Naive thymus-derived CD4-positive, alpha-beta T cell (primary cell): Measurements from ENCODE around the gene BMP4. TPM values are rescaled to one million over a fixed set of nuclear protein-coding genes. Genes with fewer than 3 reads are reported as not detected.

Source experiments
- ATAC-seq: fragments of 150-1000 bp; cut with Tn5 transposase; 2 replicates; pipeline ENCODE4 v1.10.0; 2021; ENCODE audit warnings: mild to moderate bottlenecking, moderate library complexity
- CTCF ChIA-PET: fragments of 350-600 bp; sonication (Branson Sonifier 250); formaldehyde crosslinking; loops from one replicate; lab custom pipeline; 2021; ENCODE audit warnings: antibody characterized with exemption; lab: Charles Lee
- POLR2A ChIA-PET: fragments of 350-600 bp; sonication (Branson Sonifier 250); formaldehyde crosslinking; loops from one replicate; lab custom pipeline; 2021; ENCODE audit warnings: antibody characterized with exemption, inconsistent platforms; lab: Charles Lee
- DNase-seq, 9 donors: peaks; one replicate each; pipeline versions ENCODE4 v3.0.0 to v3.0.0-alpha.2; 2020 to 2022; ENCODE audit warnings: mixed read lengths in 1 of 9
- H3K27ac ChIP-seq: one replicate; pipeline ENCODE4 v1.7.0; 2013; ENCODE audit warnings: mild to moderate bottlenecking, low read depth, low read length, moderate library complexity
- H3K27me3 ChIP-seq, 2 donors: one replicate each; pipeline ENCODE4 v1.7.0; 2013; ENCODE audit warnings: low read length in 2 of 2, mild to moderate bottlenecking in 2 of 2, moderate library complexity in 2 of 2; ENCODE audit not compliant: control insufficient read depth in 2 of 2, insufficient read depth in 2 of 2
- H3K36me3 ChIP-seq, 3 experiments: 1 replicate in 2 of 3; 2 replicates in 1 of 3; pipeline ENCODE4 v1.7.0; 2013; ENCODE audit warnings: low read length in 3 of 3, mild to moderate bottlenecking in 3 of 3, moderate library complexity in 1 of 3; ENCODE audit not compliant: insufficient read depth in 3 of 3, control insufficient read depth in 2 of 3
- H3K4me1 ChIP-seq, 2 donors: one replicate each; pipeline ENCODE4 v1.7.0; 2013; ENCODE audit warnings: low read length in 2 of 2, mild to moderate bottlenecking in 2 of 2, moderate library complexity in 1 of 2; ENCODE audit not compliant: control insufficient read depth in 2 of 2, insufficient read depth in 2 of 2
- H3K4me3 ChIP-seq: 2 replicates; pipeline ENCODE4 v1.7.0; 2013; ENCODE audit warnings: mild to moderate bottlenecking, low read length
- H3K9me3 ChIP-seq, 3 experiments: 1 replicate in 2 of 3; 2 replicates in 1 of 3; pipeline ENCODE4 v1.7.0; 2013; ENCODE audit warnings: low read length in 3 of 3; ENCODE audit not compliant: control insufficient read depth in 2 of 3
- H3K27ac Mint-ChIP-seq, 9 donors: one replicate each; pipeline ENCODE4 v1.8.0; 2020 to 2022; ENCODE audit warnings: mixed read lengths in 9 of 9, mild to moderate bottlenecking in 8 of 9, moderate library complexity in 5 of 9, inconsistent platforms in 2 of 9
- H3K27me3 Mint-ChIP-seq, 5 donors: one replicate each; pipeline ENCODE4 v1.8.0; 2021 to 2022; ENCODE audit warnings: mixed read lengths in 5 of 5, mild to moderate bottlenecking in 1 of 5
- H3K36me3 Mint-ChIP-seq, 5 donors: one replicate each; pipeline ENCODE4 v1.8.0; 2020 to 2022; ENCODE audit warnings: mixed read lengths in 5 of 5, mild to moderate bottlenecking in 3 of 5, inconsistent platforms in 1 of 5
- H3K4me1 Mint-ChIP-seq, 7 donors: one replicate each; pipeline ENCODE4 v1.8.0; 2020 to 2022; ENCODE audit warnings: mixed read lengths in 7 of 7, mild to moderate bottlenecking in 3 of 7, inconsistent platforms in 1 of 7
- H3K4me3 Mint-ChIP-seq, 10 donors: one replicate each; pipeline ENCODE4 v1.8.0; 2020 to 2022; ENCODE audit warnings: mild to moderate bottlenecking in 10 of 10, mixed read lengths in 10 of 10, moderate library complexity in 6 of 10, inconsistent platforms in 2 of 10
- H3K9me3 Mint-ChIP-seq, 11 donors: one replicate each; pipeline ENCODE4 v1.8.0; 2020 to 2022; ENCODE audit warnings: mixed read lengths in 11 of 11, mild to moderate bottlenecking in 4 of 11, inconsistent platforms in 1 of 11, moderate library complexity in 1 of 11
- intact Hi-C, 2 donors: fragments of 100-400 bp; cut with micrococcal nuclease; formaldehyde crosslinking; loops; one replicate each; pipeline ENCODE4 v1.15.1; 2023
- polyA plus RNA-seq, 2 donors: library from polyadenylated mRNA; unstranded; fragments of 300-500 nt; fragmentation: Illumina TruSeq; gene quantifications; one replicate each; pipeline ENCODE4 v1.2.3, GENCODE V29; 2021
- total RNA-seq, 6 experiments: library from RNA in 5 of 6; stranded (reverse) in 5 of 6; gene quantifications; 1 replicate in 5 of 6; 2 replicates in 1 of 6; pipeline ENCODE4 v1.2.3 and lab custom pipeline; 2021 to 2026

BMP4 gene
- total and polyA plus RNA-seq, 7 experiments from 2014 or later, result 0.24 to 2.3 (median 1.3) TPM; not detected in 2

GRCh38 chr14:53942970-53943750, 13.5 kb downstream of the BMP4 start:
- Histone ChIP-seq H3K9me3 (no peaks in the 10 kb centered on the region), H3K27me3 (peaks cover 0 to 10% of the 10 kb centered on the region in 2 donors), H3K4me3 (no peak overlapping the region), H3K36me3 (no peaks in the 10 kb centered on the region), H3K27ac (no peak overlapping the region), H3K4me1 (no peaks in the 10 kb centered on the region)
- DNase-seq (no peak), ATAC-seq (no peak)
- CTCF ChIA-PET, result no interaction called here
- Mint-ChIP-seq H3K4me1 (peaks cover 0 to 4% (median 0%) of the 10 kb centered on the region in 7 donors), H3K9me3 (peaks cover 0 to 6% (median 0%) of the 10 kb centered on the region in 11 donors), H3K4me3 (no peak overlapping the region), H3K27me3 (peaks cover 46 to 60% (median 53%) of the 10 kb centered on the region in 5 donors), H3K27ac (no peak overlapping the region), H3K36me3 (no peaks in the 10 kb centered on the region)
- POLR2A ChIA-PET, result no interaction called here
- intact Hi-C loops, result no loop called here

DNA sequence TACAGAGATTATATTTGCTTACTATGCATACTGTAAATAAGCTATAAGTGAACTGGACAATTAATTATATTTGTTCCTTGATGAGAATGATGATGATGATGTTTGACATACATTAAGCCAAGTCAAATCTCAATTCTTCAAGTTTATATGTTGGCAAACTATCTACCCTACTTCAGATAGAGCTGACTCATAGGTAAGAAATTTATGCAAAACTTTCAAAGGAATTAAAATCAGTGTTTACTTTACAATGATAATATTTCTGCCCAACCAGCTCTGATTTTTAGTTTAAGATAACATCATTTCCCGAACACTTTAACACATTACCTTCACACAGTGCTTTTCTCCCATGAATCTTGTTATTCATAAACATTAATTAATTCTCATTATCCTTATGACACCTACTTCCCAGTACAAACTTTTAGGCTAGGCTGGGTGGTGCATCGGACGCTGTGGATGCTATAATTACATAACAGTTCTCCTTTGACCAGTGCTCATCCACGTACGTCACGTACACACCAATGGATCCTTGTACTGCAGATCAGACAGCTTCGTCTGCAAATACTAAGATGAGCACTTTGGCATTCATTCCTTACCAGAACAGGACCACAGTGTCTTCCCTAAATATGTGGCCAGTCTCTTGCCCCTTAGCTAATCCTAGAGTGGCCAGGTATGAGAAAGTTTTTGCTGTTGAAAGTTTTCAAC, 18.3 kb downstream of the BMP4 start:
- DNase-seq (no peak), ATAC-seq (no peak)
- intact Hi-C loops, result loop anchor here in 1 of 2 donors (10.0 kb wide), 1 partner anchor 237 kb away; no protein-coding TSS in a partner anchor
- no peaks in the 10 kb centered on the region for H3K27me3 ChIP-seq
- no peak overlapping the region for H3K27ac ChIP-seq
- no peak overlapping the region for H3K4me3 Mint-ChIP-seq
- POLR2A ChIA-PET, result no interaction called here
- H3K36me3 ChIP-seq, result no peaks in the 10 kb centered on the region
- CTCF ChIA-PET, result no interaction called here
- no peaks in the 10 kb centered on the region for H3K9me3 ChIP-seq
- H3K4me3 ChIP-seq, result no peak overlapping the region
- H3K4me1 ChIP-seq, result no peaks in the 10 kb centered on the region
- no peaks in the 10 kb centered on the region for H3K36me3 Mint-ChIP-seq
- H3K9me3 Mint-ChIP-seq, result peaks cover 0 to 5% (median 0%) of the 10 kb centered on the region in 11 donors
- no peaks in the 10 kb centered on the region for H3K4me1 Mint-ChIP-seq
- peaks cover 17 to 22% (median 19%) of the 10 kb centered on the region in 5 donors for H3K27me3 Mint-ChIP-seq
- H3K27ac Mint-ChIP-seq, result no peak overlapping the region

DNA sequence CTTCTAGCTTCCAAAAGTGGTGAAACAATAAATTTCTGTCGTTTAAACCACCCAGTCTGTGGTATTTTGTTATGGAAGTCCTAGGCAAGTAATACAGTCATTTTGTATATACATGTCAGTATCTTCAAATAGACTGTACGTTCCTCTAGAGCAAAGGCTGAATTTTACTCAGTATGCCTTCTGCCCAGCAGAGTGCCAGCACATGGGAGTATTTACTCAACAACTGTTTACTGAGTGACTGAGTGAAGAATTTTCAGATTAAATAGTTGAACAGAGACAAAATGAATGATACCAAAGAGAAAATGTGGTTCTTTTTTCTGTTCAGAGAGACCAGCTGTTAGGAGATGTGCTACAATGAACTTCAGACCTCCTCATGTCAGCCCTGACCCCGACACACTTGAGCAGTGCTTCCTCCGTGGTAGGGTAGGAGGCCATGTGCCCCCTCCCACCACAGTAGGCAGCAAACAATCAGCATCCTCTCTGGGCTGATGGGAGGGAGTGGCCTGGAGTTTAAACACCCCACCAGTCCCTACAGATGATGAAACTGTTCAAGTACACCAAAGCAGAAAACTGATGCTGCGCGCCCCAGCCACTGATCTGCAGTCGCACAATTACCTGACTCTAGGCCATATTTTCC, 21.7 kb downstream of the BMP4 start:
- Histone ChIP-seq H3K27me3 (no peaks in the 10 kb centered on the region), H3K27ac (no peak overlapping the region), H3K9me3 (no peaks in the 10 kb centered on the region), H3K4me3 (no peak overlapping the region), H3K36me3 (no peaks in the 10 kb centered on the region), H3K4me1 (no peaks in the 10 kb centered on the region)
- Mint-ChIP-seq H3K4me1 (no peaks in the 10 kb centered on the region), H3K9me3 (peaks cover 0 to 5% (median 0%) of the 10 kb centered on the region in 11 donors), H3K36me3 (no peaks in the 10 kb centered on the region), H3K27ac (no peak overlapping the region), H3K27me3 (peaks cover 3 to 14% (median 6%) of the 10 kb centered on the region in 5 donors), H3K4me3 (no peak overlapping the region)
- CTCF ChIA-PET, result no interaction called here
- POLR2A ChIA-PET, result no interaction called here
- no peak for DNase-seq
- intact Hi-C loops, result loop anchor here in 1 of 2 donors (10.0 kb wide), 1 partner anchor 240 kb away; no protein-coding TSS in a partner anchor
- ATAC-seq, result no peak

- H3K4me3 ChIP-seq, result no peak overlapping the region
- H3K27me3 Mint-ChIP-seq, result peaks cover 0 to 8% (median 4%) of the 10 kb centered on the region in 5 donors
- no peaks in the 10 kb centered on the region for H3K9me3 ChIP-seq
- POLR2A ChIA-PET, result no interaction called here
- DNase-seq (no peak), ATAC-seq (no peak)
- H3K27ac ChIP-seq, result no peak overlapping the region
- H3K4me1 Mint-ChIP-seq, result no peaks in the 10 kb centered on the region
- H3K27ac Mint-ChIP-seq, result no peak overlapping the region
- CTCF ChIA-PET, result no interaction called here
- intact Hi-C loops, result loop anchor here in 1 of 2 donors (10.0 kb wide), 1 partner anchor 242 kb away; no protein-coding TSS in a partner anchor
- H3K4me1 ChIP-seq, result no peaks in the 10 kb centered on the region
- H3K9me3 Mint-ChIP-seq, result peaks cover 0 to 3% (median 0%) of the 10 kb centered on the region in 11 donors
- H3K27me3 ChIP-seq, result no peaks in the 10 kb centered on the region
- no peaks in the 10 kb centered on the region for H3K36me3 Mint-ChIP-seq
- H3K4me3 Mint-ChIP-seq, result no peak overlapping the region
- no peaks in the 10 kb centered on the region for H3K36me3 ChIP-seq
Measured at GRCh38 chr14:53932966-53933365, 23.7 kb downstream of the BMP4 start.

DNA sequence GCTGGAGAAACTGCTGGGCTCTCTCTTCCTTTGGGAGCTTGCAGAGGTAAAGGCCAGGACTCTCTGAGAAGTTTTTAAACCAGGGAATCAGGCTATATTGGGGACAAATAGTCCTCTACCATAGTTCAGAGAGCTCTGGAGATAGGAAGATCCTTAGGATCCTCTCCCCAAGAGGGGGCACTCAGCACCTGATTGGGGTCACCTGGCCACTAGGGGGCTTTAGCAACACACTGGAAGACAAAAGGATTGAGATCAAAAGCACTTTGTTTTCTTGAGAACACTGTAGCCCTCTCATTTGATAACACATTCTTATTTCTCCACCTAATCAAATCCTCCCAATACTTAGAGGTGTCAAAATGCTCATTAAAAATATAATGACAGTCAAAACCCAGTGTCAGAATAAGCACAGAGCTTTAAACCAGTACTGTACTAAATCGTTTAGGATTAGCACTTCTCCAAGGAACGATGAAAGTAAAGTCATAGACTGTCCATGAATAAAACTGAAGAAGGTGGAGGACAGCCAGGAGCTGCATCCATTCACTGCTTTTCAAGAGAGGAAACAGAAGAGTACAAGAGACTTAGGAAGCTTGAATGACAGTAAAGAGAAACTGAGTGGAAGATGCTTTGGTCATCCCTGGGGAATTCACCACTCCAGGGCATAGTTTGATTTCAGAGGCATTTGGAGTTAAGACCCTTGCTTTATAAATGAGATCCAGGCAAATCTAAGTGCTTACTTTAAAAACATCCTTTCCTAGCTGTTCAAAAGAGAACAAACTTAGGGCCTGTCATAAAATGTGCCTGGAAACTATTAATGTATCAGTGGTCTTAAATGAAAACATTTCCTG, 26.5 kb downstream of the BMP4 start:
- no peaks in the 10 kb centered on the region for H3K4me1 Mint-ChIP-seq
- peaks cover 8 to 26% (median 11%) of the 10 kb centered on the region in 5 donors for H3K27me3 Mint-ChIP-seq
- intact Hi-C loops, result loop anchor here (1.0 to 10.0 kb wide), 2 partner anchors 71 to 245 kb away; no protein-coding TSS in a partner anchor
- DNase-seq (peak in 3 of 9 donors; percentile 14 to 47 (median 29)), ATAC-seq (no peak)
- Histone ChIP-seq H3K4me3 (no peak overlapping the region), H3K27me3 (no peaks in the 10 kb centered on the region), H3K4me1 (no peaks in the 10 kb centered on the region), H3K36me3 (no peaks in the 10 kb centered on the region), H3K9me3 (no peaks in the 10 kb centered on the region), H3K27ac (no peak overlapping the region)
- no peak overlapping the region for H3K4me3 Mint-ChIP-seq
- H3K36me3 Mint-ChIP-seq, result no peaks in the 10 kb centered on the region
- POLR2A ChIA-PET, result no interaction called here
- CTCF ChIA-PET, result interaction anchor here (0.5 to 3.1 kb wide), 2 partner anchors 244 to 391 kb away, joined by 3 to 10 read pairs; no protein-coding TSS in a partner anchor
- no peaks in the 10 kb centered on the region for H3K9me3 Mint-ChIP-seq
- H3K27ac Mint-ChIP-seq, result no peak overlapping the region

DNA sequence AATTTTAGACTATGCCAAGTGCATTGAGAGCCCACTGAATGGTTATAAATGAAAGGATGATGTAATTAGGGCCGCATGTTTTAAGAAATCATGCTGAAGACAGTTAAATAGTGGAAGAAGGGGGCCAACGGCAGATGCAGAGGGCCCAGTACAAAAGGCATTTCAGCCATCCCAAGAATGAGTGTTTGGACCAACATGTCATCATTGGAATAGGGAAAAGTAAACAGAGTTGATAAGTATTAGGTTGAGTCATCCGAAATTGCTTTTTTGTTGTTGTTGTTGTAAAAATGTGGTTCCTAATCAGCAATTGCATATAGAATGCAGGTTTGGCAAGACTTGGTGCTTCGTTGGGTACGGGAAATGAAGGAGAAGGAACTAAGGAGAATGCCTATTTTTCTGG, 29.5 kb downstream of the BMP4 start:
- no peak for ATAC-seq
- CTCF ChIA-PET, result no interaction called here

More for the DNA sequence above, 29.5 kb downstream of the BMP4 start:
- POLR2A ChIA-PET, result no interaction called here
- DNase-seq, result no peak
- Histone ChIP-seq H3K27me3 (no peaks in the 10 kb centered on the region), H3K9me3 (no peaks in the 10 kb centered on the region), H3K27ac (no peak overlapping the region), H3K4me1 (no peaks in the 10 kb centered on the region), H3K4me3 (no peak overlapping the region), H3K36me3 (no peaks in the 10 kb centered on the region)
- H3K4me1 Mint-ChIP-seq, result no peaks in the 10 kb centered on the region
- H3K9me3 Mint-ChIP-seq, result peaks cover 0 to 1% (median 0%) of the 10 kb centered on the region in 11 donors
- intact Hi-C loops, result no loop called here
- H3K4me3 Mint-ChIP-seq, result no peak overlapping the region
- H3K27me3 Mint-ChIP-seq, result peaks cover 9 to 36% (median 20%) of the 10 kb centered on the region in 5 donors
- H3K36me3 Mint-ChIP-seq, result no peaks in the 10 kb centered on the region
- no peak overlapping the region for H3K27ac Mint-ChIP-seq
